Endodermal cell (in vitro differentiated cells): ENCODE results near the gene IGF2BP3. TPM values are rescaled to one million over a fixed set of nuclear protein-coding genes. Genes with fewer than 3 reads are reported as not detected.

Experiments used
- DNase-seq: peaks from one replicate; pipeline ENCODE4 v3.0.0-alpha.2; 2017
- H3K27ac ChIP-seq: 2 replicates; pipeline ENCODE4 v1.5.1; 2013; ENCODE audit warnings: mild to moderate bottlenecking, low read depth, low read length, moderate library complexity
- H3K27me3 ChIP-seq: 2 replicates; pipeline ENCODE4 v1.6.1; 2013; ENCODE audit warnings: mild to moderate bottlenecking, low read length, moderate library complexity; ENCODE audit not compliant: insufficient read depth, control insufficient read depth, poor library complexity, severe bottlenecking
- H3K36me3 ChIP-seq: 2 replicates; pipeline ENCODE4 v1.7.0; 2013; ENCODE audit warnings: mild to moderate bottlenecking, low read length, moderate library complexity; ENCODE audit not compliant: control insufficient read depth, insufficient read depth
- H3K4me1 ChIP-seq: one replicate; pipeline ENCODE4 v1.7.0; 2013; ENCODE audit warnings: low read length; ENCODE audit not compliant: control insufficient read depth, insufficient read depth
- H3K4me3 ChIP-seq: 2 replicates; pipeline ENCODE4 v1.5.1; 2013; ENCODE audit warnings: mild to moderate bottlenecking, low read length, moderate library complexity
- H3K9ac ChIP-seq: 2 replicates; pipeline ENCODE4 v1.6.1; 2013; ENCODE audit warnings: mild to moderate bottlenecking, low read length, moderate library complexity; ENCODE audit not compliant: poor library complexity, severe bottlenecking; ENCODE audit errors: extremely low read depth
- H3K9me3 ChIP-seq: 2 replicates; pipeline ENCODE4 v1.6.1; 2013; ENCODE audit warnings: mild to moderate bottlenecking, low read length, moderate library complexity; ENCODE audit not compliant: control insufficient read depth
- H3K27ac Mint-ChIP-seq: 2 replicates; pipeline ENCODE4 v1.8.0; 2020; ENCODE audit warnings: mixed read lengths
- H3K27me3 Mint-ChIP-seq: 2 replicates; pipeline ENCODE4 v1.8.0; 2021; ENCODE audit warnings: mild to moderate bottlenecking, mixed read lengths; ENCODE audit not compliant: insufficient read depth
- H3K36me3 Mint-ChIP-seq: 2 replicates; pipeline ENCODE4 v1.8.0; 2020; ENCODE audit warnings: low read depth, mixed read lengths
- H3K4me1 Mint-ChIP-seq: 2 replicates; pipeline ENCODE4 v1.8.0; 2020; ENCODE audit warnings: mixed read lengths
- H3K4me3 Mint-ChIP-seq: 2 replicates; pipeline ENCODE4 v1.8.0; 2020; ENCODE audit warnings: mild to moderate bottlenecking, moderate library complexity, mixed read lengths
- H3K9me3 Mint-ChIP-seq: 2 replicates; pipeline ENCODE4 v1.8.0; 2020; ENCODE audit warnings: mild to moderate bottlenecking, mixed read lengths
- CTCF ChIP-seq: fragments of 200-600 bp; sonication (generic); conservative IDR thresholded peaks from 2 replicates; pipeline ENCODE4 v1.5.0; 2021; ENCODE audit warnings: antibody characterized with exemption, mild to moderate bottlenecking
- WGBS, 2 experiments: methylation state at CpG; one replicate each; pipeline versions ENCODE4 v1.1.5 to v1.1.7; 2013; ENCODE audit warnings: missing lambda C conversion rate in 2 of 2, mixed read lengths in 1 of 2; ENCODE audit not compliant: insufficient coverage in 1 of 2, insufficient read length in 1 of 2; 5-methylcytosine and 5-hydroxymethylcytosine counted together
- total RNA-seq, 2 donors: library from RNA; stranded (reverse); fragmentation: NEBNext Ultra II Directional in 1 of 2; extraction: Animal tissue kit (Norgen Biotek cat#: 25700) in 1 of 2; gene quantifications; 2 replicates in 1 of 2; 3 replicates in 1 of 2; pipeline ENCODE4 v1.2.1, GENCODE V29; 2021

IGF2BP3 gene
- total RNA-seq, 2 donors from 2014 or later, result 114 to 123 TPM

DNA sequence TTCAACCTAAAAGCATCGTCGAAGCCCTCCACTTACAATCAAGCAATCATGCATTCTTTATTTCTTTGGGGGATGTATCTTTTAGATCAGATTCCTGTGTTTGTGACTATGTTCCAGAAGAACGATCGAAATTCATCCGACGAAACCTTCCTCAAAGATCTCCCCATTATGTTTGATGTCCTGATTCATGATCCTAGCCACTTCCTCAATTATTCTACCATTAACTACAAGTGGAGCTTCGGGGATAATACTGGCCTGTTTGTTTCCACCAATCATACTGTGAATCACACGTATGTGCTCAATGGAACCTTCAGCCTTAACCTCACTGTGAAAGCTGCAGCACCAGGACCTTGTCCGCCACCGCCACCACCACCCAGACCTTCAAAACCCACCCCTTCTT lies 209.9 kb downstream of the IGF2BP3 start:
- Histone ChIP-seq H3K9me3 (no peaks in the 10 kb centered on the region), H3K4me3 (no peak overlapping the region), H3K4me1 (no peaks in the 10 kb centered on the region), H3K36me3 (no peaks in the 10 kb centered on the region), H3K27ac (no peak overlapping the region), H3K9ac (no peak overlapping the region), H3K27me3 (no peaks in the 10 kb centered on the region)
- WGBS, 2 experiments, result 87 to 92% methylated on average over 8 to 10 of the region's 10 CpGs
- no peaks in the 10 kb centered on the region for H3K9me3 Mint-ChIP-seq
- no peak for DNase-seq
- no peaks in the 10 kb centered on the region for H3K27me3 Mint-ChIP-seq
- no peak overlapping the region for H3K4me3 Mint-ChIP-seq
- TF ChIP-seq CTCF, result no peak
- no peaks in the 10 kb centered on the region for H3K4me1 Mint-ChIP-seq
- H3K27ac Mint-ChIP-seq, result no peak overlapping the region
- H3K36me3 Mint-ChIP-seq, result no peaks in the 10 kb centered on the region

Other genes starting within 250 kb of the IGF2BP3 start
- 1 to 10 TPM in 1 of 2 donors, under 1 TPM in 1; 0.99 to 1.1 TPM for gene GPNMB, start 223.7 kb downstream of the IGF2BP3 start, total RNA-seq
- 10 to 100 TPM; 73.5 to 87.4 TPM for gene MALSU1, start 171.2 kb downstream of the IGF2BP3 start, total RNA-seq
- 100 to 1,000 TPM; 104 to 114 TPM for gene TRA2A, start 61.5 kb upstream of the IGF2BP3 start, total RNA-seq
- 10 to 100 TPM in 1 of 2 donors, 1 to 10 TPM in 1; 9.4 to 14.7 TPM for gene CCDC126, start 126.9 kb upstream of the IGF2BP3 start, total RNA-seq
- gene FAM221A, start 209.7 kb upstream of the IGF2BP3 start, total RNA-seq, result 10 to 100 TPM; 16.2 to 20.8 TPM
- gene STK31, start 239.7 kb upstream of the IGF2BP3 start, total RNA-seq, result 1 to 10 TPM; 1.4 to 1.6 TPM